Posterior vena cava (tissue), 2 donors: ENCODE results near the gene NSG2. TPM values are rescaled to one million over a fixed set of nuclear protein-coding genes. Genes with fewer than 3 reads are reported as not detected.
"Not testable (repeated sequence)": the region's sequence is repeated elsewhere in the genome, so short reads cannot be mapped to it uniquely, and the experiment has no call there.

Experiments
- DNase-seq: peaks from one replicate; pipeline ENCODE4 v3.0.0-alpha.2; 2020; ENCODE audit warnings: low spot score
- intact Hi-C, 2 donors: fragments of 100-400 bp; cut with DNase I; formaldehyde crosslinking; loops; one replicate each; pipeline versions ENCODE4 v1.14.1 to v1.14.2; 2022 to 2023
- total RNA-seq, 2 donors: library from RNA; stranded (reverse); fragmentation: NEBNext Ultra II Directional; extraction: Animal tissue kit (Norgen Biotek cat#: 25700); gene quantifications; one replicate each; pipeline ENCODE4 v1.2.1, GENCODE V29; 2021
- donor health status: DM: yes; HTN: yes; CAD: no.
- donor health status: DM: yes; HTN: yes; CAD: no.

The NSG2 gene
- total RNA-seq, 2 donors from 2014 or later, result 0.29 TPM; not detected in 1

DNA sequence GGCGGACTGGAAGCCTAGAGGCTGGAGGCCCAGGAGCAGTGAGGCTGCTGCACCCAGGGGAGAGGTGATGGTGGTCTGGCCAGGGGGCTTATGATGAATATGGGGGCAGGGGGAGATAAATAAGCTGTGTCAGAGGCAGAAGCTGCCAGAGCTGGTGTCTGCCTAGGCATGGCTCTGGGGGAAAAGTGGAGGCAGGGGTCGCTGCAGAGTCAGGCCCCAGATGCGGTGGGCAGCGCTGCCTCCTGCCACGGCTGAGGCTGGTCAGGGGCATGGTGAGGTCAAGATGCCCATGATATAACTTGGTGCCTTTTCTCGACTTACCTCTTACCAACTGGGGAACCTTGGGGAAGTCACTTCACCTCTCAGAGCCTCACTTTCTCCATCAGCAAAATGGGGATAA, 51.1 kb downstream of the NSG2 start:
- intact Hi-C loops, result no loop called here
- DNase-seq, result no peak

- intact Hi-C loops, result no loop called here
- no peak for DNase-seq
Measured at GRCh38 chr5:174097486-174098185, 52.1 kb downstream of the NSG2 start.

DNA sequence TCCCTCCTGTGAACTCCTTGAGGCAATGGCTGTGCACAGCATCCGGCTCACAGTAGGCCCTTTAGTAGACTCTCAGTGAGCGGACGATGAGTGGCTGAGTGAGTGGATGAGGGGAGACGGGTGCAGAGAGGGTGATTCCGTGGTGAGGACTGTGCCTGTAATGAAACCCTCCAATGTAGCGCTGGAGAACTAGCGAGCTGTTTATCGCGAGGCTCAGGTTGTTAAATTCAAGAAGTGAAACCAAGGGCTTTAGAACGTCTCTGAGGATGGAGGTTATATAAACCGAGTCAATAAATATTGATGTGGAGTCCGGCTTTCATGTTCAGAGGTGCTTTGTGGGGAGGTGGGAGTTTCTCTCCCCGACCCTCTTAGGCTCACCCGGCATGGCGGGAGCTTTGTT, 53.2 kb downstream of the NSG2 start:
- intact Hi-C loops, result no loop called here
- no peak for DNase-seq

DNA sequence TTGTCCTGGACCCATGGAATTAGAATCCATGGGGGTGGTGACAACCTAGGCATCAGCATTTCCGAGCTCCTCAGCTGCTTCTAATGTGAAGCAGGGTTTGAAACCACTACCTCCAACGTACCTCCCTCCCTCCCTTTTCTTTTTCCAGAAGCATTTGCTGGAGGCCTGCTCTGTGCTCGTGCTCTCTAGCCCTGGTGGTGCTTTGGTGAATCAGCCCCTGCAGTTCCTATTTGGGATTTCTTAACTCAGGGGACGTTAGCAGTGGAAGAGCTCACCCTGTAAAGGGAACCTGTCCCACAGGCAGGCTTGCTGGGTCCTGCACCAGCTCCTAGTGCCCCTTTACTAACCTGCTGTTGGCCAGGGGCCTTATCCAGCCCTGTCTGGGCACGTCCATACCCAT, 55.0 kb downstream of the NSG2 start:
- DNase-seq, result no peak
- intact Hi-C loops, result no loop called here

DNA sequence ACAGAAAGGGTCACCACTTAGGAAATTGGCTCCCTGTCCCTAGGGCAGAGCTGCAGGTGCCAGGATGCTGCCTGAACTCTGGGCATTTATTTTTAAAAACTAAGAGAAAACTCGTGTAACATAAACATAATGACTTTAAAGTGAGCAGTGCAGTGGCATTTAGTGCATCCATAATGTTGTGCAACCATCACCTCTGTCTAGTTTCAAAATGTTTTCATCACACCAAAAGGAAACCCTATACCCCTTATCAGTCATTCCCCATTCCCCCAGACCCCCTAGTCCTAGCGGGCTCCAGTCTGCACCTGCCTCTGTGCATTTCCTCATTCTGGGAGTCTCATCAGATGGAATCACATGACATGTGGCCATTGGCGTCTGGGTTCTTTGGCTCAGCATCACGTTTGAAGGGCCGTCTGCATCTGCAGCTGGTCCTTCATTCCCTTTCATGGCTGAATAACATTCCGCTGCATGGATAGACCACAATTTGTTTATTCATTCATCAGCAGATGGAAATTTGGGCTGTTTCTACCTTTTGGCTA, 55.8 kb downstream of the NSG2 start:
- intact Hi-C loops, result no loop called here
- DNase-seq, result no peak

- DNase-seq, intact Hi-C loops: not testable (repeated sequence)
Measured at GRCh38 chr5:174102574-174102973, 57.1 kb downstream of the NSG2 start.

- intact Hi-C loops, result no loop called here
- no peak for DNase-seq
Measured at GRCh38 chr5:174106997-174107655, 61.6 kb downstream of the NSG2 start.

DNA sequence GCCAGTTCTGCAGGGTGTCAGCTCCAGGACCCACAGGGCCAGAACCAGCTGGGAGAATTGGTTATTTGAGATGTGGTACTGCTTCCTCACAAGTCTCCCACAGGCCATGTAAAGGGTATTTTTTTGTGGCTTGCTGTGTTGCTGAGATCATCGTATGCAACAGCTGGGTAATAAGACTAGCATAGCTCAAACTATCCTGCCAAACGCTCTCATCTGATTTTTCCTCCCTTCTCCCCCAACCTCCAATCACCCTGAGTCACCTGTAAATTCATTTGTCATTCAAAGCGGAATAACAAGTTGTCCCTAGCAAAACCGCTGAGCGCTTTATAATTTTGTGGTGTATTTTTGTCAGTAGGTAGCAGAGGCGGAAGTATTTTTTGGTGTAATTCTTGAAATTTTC, 63.2 kb downstream of the NSG2 start:
- intact Hi-C loops, result no loop called here
- DNase-seq, result no peak

DNA sequence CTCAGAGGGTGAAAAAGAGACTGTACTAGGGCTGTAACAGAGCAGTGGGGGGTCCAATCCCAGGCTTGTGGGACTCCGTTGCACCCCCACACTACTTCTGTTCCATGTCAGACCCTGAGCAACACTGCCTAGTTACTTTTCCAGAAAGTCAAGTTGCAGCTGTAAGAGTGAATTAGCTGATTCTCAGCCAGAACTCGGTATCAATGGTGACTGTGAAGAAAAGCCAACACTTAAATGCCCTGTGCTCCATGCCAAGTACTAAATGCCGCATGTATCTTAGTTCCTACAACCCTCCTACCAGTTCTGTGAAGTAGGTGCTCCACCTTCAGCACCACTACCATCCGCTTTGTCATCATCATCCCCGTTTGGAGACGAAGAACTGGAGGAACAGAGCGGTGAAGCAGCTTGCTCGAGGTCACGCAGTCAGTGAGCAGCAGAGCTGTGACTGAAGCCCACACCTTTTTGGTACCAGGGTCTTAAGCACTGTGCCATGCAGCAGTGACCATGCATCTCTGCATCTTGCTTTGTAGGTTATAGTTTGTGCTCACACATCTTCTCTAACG, 64.3 kb downstream of the NSG2 start:
- intact Hi-C loops, result no loop called here
- no peak for DNase-seq

GRCh38 chr5:174110310-174110709, 64.8 kb downstream of the NSG2 start:
- intact Hi-C loops, result no loop called here
- no peak for DNase-seq

DNA sequence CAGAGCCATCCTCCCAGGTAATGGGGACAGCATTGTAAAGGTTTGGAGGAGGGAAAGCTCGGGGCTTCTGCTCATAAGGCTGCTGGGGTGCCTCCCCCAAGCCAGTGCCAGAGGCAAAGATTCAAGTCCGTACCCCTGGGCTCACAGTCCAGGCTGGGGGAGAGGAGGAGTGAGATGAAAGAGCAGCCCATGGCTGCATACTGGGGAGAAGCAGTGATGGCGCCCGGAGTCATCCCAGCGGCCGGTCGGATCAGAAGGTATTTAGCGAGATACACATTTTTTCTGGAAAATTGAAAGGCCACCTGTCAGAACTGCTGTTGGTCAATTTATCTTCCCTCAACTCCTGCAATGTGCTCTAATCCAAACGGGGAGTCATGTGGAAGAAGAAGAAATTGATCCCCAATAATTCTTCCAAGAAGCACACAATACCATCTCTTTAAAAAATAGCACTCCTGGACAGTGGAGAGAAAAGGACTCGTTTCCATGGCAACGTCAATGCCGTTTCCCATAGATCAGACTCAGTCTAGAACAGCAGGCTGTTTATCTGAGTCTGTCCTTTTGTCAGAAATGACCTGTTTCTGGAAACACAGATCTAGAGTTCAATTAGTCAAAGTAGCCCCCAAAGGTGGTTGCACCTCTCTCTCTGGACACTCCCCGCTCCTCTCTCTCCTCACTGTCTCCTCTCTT, 65.9 kb downstream of the NSG2 start:
- intact Hi-C loops, result no loop called here
- DNase-seq, result no peak

- intact Hi-C loops, result no loop called here
- DNase-seq, result no peak
Measured at GRCh38 chr5:174115226-174115625, 69.7 kb downstream of the NSG2 start.

- intact Hi-C loops, result no loop called here
- DNase-seq, result no peak
Measured at GRCh38 chr5:174118823-174119467, 73.4 kb downstream of the NSG2 start.

DNA sequence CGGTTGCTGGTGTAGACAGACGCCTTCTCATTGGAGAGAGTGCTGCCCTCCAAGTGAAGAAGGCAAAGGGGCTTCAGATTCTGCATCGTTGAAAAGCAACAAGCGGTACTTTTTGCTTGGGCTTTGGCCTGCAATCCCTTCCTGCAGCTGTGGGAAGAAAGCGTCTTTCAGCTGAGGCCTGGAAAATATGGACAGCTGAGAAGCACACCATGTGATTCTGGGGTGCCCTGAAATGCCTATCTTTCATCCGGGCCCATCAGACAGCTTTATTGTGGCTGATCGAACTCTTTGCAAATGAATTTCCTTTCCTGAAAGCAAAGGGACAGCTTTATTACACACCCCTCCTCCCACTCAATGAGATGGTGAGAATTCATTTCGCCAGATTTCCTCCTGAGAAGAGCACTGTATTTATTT, 74.0 kb downstream of the NSG2 start:
- intact Hi-C loops, result no loop called here
- no peak for DNase-seq

- intact Hi-C loops, result no loop called here
- DNase-seq, result no peak
Measured at GRCh38 chr5:174120401-174121005, 75.0 kb downstream of the NSG2 start.

- no peak for DNase-seq
- intact Hi-C loops, result no loop called here
Measured at GRCh38 chr5:174134545-174134944, 89.0 kb downstream of the NSG2 start.

DNA sequence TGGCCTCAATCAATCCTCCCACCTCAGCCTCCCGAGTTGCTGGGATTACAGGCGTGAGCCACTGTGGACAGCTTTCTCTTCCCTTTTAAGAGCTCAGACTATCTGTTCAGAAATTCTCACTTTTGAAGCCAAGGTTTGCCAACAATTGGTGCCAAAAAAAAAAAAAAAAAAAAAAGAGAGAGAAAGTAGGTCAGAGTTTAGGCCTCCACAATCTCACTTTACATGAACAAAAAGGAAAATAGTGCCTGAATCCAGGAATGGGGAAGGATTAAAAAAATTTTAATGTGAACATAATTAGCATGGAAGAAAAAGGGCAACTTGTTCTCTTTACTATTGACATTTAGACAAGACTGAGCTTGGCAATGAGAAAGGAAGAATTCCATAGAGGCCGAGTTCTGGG, 94.1 kb downstream of the NSG2 start:
- intact Hi-C loops, result no loop called here
- DNase-seq, result no peak

DNA sequence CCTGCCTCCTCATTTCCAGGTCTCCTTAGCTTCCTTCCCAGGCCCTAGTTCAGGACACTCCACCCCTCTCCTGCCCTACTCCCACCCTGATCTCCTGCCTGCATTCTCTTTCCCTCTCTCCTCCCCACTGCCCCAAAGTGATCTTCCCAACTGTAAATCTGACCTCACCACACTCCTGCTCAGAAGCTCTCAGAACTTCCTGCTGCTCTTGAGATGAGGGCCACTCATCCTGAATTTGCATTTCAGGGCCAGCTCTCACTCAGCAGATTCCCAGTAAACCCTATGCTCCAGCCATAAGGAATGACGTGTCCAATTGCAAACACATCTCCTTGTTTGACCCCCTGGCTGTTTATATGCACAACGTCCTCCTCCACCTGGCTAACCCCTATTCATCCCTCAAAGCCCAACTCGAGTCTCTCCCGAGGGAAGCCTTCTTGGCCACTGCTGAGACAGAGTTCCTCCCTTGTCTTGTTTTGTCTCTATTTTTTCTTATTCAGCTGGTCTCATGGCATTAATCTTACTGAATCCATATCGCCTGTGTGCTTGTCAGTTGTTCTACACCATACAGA, 95.0 kb downstream of the NSG2 start:
- intact Hi-C loops, result no loop called here

GRCh38 chr5:174141398-174141797, 95.9 kb downstream of the NSG2 start:
- intact Hi-C loops, result no loop called here
- no peak for DNase-seq

More for the DNA sequence above, 95.0 kb downstream of the NSG2 start:
- DNase-seq, result no peak
